HG03139 (cell line): Measurements from ENCODE around the gene ITPK1.

Source experiments
- ATAC-seq: cut with Tn5 transposase; IDR thresholded peaks from one replicate; pipeline ENCODE4 v1.9.1; 2021; ENCODE audit not compliant: unreplicated experiment

ITPK1 gene

GRCh38 chr14:92928258-92928629 lies 187.5 kb downstream of the ITPK1 start:
- ATAC-seq: no peak

GRCh38 chr14:92927349-92928257 lies 188.1 kb downstream of the ITPK1 start:
- no peak for ATAC-seq

- ATAC-seq: no peak
Observed at GRCh38 chr14:92926931-92927330, 188.8 kb downstream of the ITPK1 start.

GRCh38 chr14:92926180-92926845 lies 189.4 kb downstream of the ITPK1 start:
- ATAC-seq: no peak

- no peak for ATAC-seq
Observed at GRCh38 chr14:92925446-92925845, 190.3 kb downstream of the ITPK1 start.

GRCh38 chr14:92924247-92924646 lies 191.5 kb downstream of the ITPK1 start:
- ATAC-seq: no peak

GRCh38 chr14:92923744-92924103 lies 192.0 kb downstream of the ITPK1 start:
- no peak for ATAC-seq

GRCh38 chr14:92922883-92923743 lies 192.6 kb downstream of the ITPK1 start, which contains the start of gene CHGA:
TSS of gene CHGA (plus strand) at chr14:92923150. CDS start at chr14:92923360, 210 bp downstream.
- no peak for ATAC-seq

- ATAC-seq: no peak
Observed at GRCh38 chr14:92922155-92922735, 193.5 kb downstream of the ITPK1 start.

- ATAC-seq: no peak
Observed at GRCh38 chr14:92920001-92920400, 195.7 kb downstream of the ITPK1 start.

GRCh38 chr14:92917956-92918355 lies 197.8 kb downstream of the ITPK1 start:
- no peak for ATAC-seq

GRCh38 chr14:92917041-92917940 lies 198.4 kb downstream of the ITPK1 start:
- no peak for ATAC-seq

GRCh38 chr14:92916201-92916600 lies 199.5 kb downstream of the ITPK1 start:
- ATAC-seq: no peak

- no peak for ATAC-seq
Observed at GRCh38 chr14:92914087-92914656, 201.6 kb downstream of the ITPK1 start.

- no peak for ATAC-seq
Observed at GRCh38 chr14:92907316-92907911, 208.3 kb downstream of the ITPK1 start.

GRCh38 chr14:92906823-92907222 lies 208.9 kb downstream of the ITPK1 start:
- no peak for ATAC-seq

- ATAC-seq: no peak
Observed at GRCh38 chr14:92906420-92906819, 209.3 kb downstream of the ITPK1 start.

- ATAC-seq: no peak
Observed at GRCh38 chr14:92905667-92906066, 210.1 kb downstream of the ITPK1 start.

GRCh38 chr14:92903359-92903758 lies 212.4 kb downstream of the ITPK1 start:
- no peak for ATAC-seq
